VCaP (cell line): ENCODE data around the gene GLYR1.

Experiments used
- H3K27ac ChIP-seq: fragments of 450-650 bp; 2 replicates; pipeline ENCODE4 v1.5.1; 2017
- TF ChIP-seq, protein P1 (sequence below): fragments of 450-650 bp; conservative IDR thresholded peaks from 2 replicates; pipeline ENCODE4 v1.5.1; 2017; ENCODE audit warnings: mild to moderate bottlenecking, moderate library complexity

The GLYR1 gene

DNA sequence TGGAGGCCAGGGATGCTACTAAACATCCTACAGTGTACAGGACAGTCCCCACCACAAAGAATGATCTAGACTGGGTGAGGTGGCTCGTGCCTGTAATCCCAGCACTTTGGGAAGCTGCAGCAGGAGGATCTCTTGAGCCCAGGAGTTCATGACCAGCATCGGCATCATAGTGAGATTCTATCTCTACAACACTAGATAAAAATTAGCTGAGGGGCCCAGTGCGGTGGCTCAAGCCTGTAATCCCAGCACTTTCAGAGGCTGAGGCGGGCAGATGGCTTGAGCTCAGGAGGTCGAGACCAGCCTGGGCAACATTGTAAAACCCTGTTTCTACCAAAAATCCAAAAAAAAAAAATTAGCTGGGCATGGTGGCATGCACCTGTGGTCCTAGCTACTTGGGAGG lies 74.7 kb downstream of the GLYR1 start:
- TF ChIP-seq, protein P1, sequence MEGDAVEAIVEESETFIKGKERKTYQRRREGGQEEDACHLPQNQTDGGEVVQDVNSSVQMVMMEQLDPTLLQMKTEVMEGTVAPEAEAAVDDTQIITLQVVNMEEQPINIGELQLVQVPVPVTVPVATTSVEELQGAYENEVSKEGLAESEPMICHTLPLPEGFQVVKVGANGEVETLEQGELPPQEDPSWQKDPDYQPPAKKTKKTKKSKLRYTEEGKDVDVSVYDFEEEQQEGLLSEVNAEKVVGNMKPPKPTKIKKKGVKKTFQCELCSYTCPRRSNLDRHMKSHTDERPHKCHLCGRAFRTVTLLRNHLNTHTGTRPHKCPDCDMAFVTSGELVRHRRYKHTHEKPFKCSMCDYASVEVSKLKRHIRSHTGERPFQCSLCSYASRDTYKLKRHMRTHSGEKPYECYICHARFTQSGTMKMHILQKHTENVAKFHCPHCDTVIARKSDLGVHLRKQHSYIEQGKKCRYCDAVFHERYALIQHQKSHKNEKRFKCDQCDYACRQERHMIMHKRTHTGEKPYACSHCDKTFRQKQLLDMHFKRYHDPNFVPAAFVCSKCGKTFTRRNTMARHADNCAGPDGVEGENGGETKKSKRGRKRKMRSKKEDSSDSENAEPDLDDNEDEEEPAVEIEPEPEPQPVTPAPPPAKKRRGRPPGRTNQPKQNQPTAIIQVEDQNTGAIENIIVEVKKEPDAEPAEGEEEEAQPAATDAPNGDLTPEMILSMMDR, result no peak
- no peak overlapping the region for H3K27ac ChIP-seq

DNA sequence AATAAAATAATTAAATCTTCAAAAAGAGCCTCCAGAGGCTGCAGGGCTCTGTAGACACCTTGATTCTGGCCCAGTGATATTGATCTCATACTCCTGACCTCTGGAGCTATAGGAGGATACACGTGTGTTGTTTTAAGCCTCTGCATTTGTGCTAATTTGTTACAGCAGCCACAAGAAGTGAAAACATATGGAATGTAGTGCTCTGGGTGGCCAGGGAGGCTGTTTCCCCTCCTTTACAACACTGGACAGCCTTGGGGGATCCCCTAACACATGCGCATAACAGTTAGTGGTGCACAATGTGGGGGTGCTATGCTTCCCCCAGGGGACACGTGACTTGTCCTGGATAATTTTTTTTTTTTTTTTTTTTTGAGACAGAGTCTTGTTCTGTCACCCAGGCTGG lies 75.4 kb downstream of the GLYR1 start:
- TF ChIP-seq, protein P1, result no peak
- no peak overlapping the region for H3K27ac ChIP-seq

DNA sequence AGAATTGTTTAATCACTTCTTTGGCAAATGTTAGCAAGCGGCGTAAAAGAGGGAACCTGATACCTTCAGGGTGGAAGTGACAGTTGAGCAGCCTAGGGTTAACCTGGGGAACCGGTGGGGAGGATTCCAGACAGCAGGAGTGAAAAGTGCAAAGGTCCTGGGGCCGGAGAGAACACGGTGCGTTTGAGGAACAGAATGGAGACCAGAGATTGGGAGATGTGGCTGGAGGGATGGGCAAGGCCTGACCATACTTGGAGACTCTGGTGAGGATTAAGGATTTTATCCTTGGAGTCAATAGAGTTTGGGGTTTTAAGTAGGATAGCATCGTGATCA lies 77.8 kb downstream of the GLYR1 start:
- H3K27ac ChIP-seq, result peak overlapping the region; percentile 78
- TF ChIP-seq, protein P1, result no peak

DNA sequence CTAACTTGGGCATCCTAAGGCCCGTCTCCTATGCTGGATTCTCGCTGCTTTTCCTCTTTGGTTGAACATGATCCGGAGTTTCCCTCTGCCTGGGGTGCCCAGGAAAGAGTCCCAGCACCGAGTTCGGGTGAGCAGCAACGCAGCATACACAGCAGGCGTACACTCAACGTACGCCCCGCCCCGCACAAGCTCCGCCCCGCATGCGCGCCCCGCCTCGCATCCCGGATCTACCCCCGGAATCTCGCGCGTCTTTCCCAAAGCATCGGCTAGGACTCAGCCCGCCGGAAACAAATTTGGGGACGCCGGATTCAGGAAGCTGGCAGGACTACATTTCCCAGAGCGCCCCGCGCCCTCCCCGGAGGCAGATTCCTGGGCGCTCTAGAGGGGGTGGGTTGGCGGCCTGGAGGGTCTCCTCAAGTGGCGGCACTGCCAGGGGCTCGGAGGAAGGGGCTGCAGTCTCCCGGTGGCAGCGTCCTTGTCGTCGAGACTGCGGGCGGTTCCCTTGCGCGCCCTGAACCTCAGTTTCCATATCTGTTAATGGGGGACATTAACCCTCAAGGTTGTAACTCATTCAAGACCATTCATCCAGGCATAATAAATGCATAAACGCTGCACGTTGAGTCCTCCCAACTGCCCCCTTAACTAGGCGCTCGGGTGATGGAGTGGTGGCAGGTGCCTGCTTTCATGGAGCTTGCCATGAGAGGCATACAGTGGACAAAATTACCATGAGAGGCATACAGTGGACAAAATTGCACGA lies 78.4 kb downstream of the GLYR1 start:
- peak overlapping the region; percentile 78 for H3K27ac ChIP-seq
- TF ChIP-seq, protein P1, result no peak

DNA sequence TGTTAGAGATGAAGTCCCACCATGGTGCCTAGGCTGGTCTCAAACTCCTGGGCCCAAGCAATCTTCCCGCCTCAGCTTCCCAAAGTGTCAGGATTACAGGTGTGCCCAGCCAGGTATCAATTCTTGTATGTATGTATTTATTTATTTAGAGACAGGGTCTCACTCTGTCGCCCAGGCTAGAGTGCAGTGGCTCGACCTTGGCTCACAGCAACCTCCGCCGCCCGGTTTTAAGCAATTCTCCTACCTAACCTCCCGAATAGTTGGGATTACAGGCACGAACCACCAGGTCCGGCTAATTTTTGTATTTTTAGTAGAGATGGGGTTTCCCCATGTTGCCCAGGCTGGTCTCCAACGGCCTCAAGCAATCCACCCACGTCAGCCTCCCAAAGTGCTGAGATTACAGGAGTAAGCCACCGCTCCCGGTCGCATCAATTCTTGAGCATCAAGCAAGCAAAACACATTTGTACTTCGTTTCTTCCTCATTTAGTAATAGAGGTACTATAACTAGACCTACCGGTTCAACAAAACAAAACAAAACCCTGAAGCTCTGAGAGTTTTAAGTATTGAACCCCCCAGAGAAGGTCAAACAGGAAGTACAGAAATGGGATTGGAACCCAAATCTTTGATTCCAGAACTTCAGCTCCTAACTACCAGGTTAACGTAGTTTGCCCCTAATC lies 79.1 kb downstream of the GLYR1 start:
- peak overlapping the region; percentile 78 for H3K27ac ChIP-seq
- TF ChIP-seq, protein P1, result no peak

DNA sequence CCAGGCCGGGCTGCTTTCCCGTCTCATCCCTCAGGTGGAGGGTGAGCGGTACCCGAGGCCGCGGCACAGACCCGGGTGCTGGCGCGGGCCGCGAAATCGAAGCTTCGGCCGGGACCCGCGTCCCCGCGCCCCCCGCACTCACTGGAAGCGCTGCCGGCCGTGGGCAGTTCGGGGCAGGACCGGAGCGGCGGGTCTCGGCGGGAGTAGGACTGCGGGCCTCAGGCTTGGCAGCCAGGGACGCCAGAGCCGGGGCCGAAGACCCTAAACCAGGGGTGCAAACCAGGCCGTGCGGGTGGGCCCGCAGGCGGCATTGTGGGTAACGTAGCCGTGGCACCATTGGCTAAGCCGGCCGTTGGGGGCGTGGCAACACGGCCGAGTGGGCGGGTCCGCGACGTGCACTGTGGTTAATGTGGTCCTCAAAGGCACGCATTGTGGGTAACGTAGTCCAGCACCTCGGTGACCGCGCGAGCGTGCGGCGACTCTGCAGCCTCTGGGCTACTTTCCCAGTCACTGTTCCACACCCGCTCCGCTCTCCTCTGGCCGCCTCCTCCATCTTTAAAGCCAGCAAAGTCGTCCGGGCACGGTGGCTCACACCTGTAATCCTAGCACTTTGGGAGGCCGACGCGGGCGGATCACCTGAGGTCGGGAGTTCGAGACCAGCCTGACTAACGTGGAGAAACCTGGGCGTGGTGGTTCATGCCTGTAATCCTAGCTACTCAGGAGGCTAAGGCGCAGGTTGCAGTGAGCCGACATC lies 80.0 kb downstream of the GLYR1 start, which contains the start of gene ZNF500:
Gene ZNF500, minus strand, starts transcription at position 288 of the 754 bp plus-strand sequence. CDS start 1,184 bp downstream, outside the sequence.
- peak within 1 kb of the TSS; percentile 78 for H3K27ac ChIP-seq
- TF ChIP-seq, protein P1, result no peak
